ENCODE data around the gene CRMP1. TPM values are rescaled to one million over a fixed set of nuclear protein-coding genes. Genes with fewer than 3 reads are reported as not detected.

Gene CRMP1
- total RNA-seq, 1 donor = under 0.01 TPM

DNA sequence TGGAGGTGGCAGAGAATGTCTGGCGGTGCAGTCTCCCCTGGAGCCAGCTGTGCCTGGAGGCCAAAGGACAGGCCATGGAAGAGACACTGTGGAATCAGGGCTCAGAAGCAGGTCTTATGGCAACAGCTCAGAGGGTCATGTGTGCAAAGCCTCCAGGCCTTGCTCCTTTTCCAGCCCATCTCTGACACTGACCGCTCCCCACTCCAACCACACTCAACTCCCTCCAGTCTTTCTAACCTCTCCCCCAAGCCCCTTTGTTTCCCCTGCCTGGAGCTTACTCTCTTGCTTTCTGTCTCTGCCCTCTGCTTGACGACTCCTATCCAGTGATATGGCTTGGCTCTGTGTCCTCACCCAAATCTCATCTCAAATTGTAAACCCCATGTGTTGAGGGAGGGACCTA is 34.2 kb upstream of the CRMP1 start:
- no peak overlapping the region for H2AFZ ChIP-seq (ENCODE audit: low read length)
- H3K79me2 ChIP-seq (ENCODE audit: insufficient read depth, low read length) = no peaks in the 10 kb centered on the region
- no peak for DNase-seq (ENCODE audit: insufficient read length, low spot score, missing footprints)
- H3K27ac ChIP-seq (ENCODE audit: low read depth, low read length) = no peak overlapping the region
- no peaks in the 10 kb centered on the region for H3K9me3 ChIP-seq (ENCODE audit: low read depth, low read length)
- no peak for TF ChIP-seq CTCF (IDR thresholded peaks at IDR 0.05; ENCODE audit: extremely low read depth, low read depth, low read length)
- no peak overlapping the region for H3K4me3 ChIP-seq (ENCODE audit: insufficient read depth, low read length)
- no peak overlapping the region for H3K4me2 ChIP-seq (ENCODE audit: insufficient read depth, low read length)
- H4K20me1 ChIP-seq (ENCODE audit: insufficient read depth, low read length) = no peaks in the 10 kb centered on the region
- no peaks in the 10 kb centered on the region for H3K4me1 ChIP-seq (ENCODE audit: insufficient read depth, low read length)
- no peaks in the 10 kb centered on the region for H3K36me3 ChIP-seq (ENCODE audit: insufficient read depth, low read length)
- H3K27me3 ChIP-seq (ENCODE audit: insufficient read depth, low read length) = peaks cover 3% of the 10 kb centered on the region

DNA sequence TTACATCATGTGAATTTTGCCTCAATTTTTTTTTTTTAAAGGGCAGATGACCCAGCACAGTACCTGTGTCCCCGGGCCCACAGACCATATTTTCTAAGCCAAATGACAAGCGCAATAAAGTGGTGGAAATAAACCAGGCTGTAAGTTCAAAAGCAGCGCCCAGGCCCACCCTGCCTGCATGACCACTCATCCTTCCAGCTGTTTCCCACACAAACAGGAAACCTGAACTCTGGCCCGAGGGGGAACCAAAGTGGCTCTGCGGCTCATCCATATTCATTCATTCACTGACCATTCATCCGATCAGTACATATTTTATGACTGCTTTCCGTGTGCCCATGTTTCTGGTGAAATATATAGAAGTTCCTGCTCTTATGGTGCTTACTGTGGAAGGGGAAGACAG is 33.7 kb upstream of the CRMP1 start:
- H3K27ac ChIP-seq (ENCODE audit: low read depth, low read length) = no peak overlapping the region
- no peaks in the 10 kb centered on the region for H3K9me3 ChIP-seq (ENCODE audit: low read depth, low read length)
- H3K4me1 ChIP-seq (ENCODE audit: insufficient read depth, low read length) = no peaks in the 10 kb centered on the region
- peaks cover 3% of the 10 kb centered on the region for H3K27me3 ChIP-seq (ENCODE audit: insufficient read depth, low read length)
- no peak overlapping the region for H3K4me2 ChIP-seq (ENCODE audit: insufficient read depth, low read length)
- H3K79me2 ChIP-seq (ENCODE audit: insufficient read depth, low read length) = no peaks in the 10 kb centered on the region
- H2AFZ ChIP-seq (ENCODE audit: low read length) = no peak overlapping the region
- no peak overlapping the region for H3K4me3 ChIP-seq (ENCODE audit: insufficient read depth, low read length)
- H4K20me1 ChIP-seq (ENCODE audit: insufficient read depth, low read length) = no peaks in the 10 kb centered on the region
- H3K36me3 ChIP-seq (ENCODE audit: insufficient read depth, low read length) = no peaks in the 10 kb centered on the region
- no peak for DNase-seq (ENCODE audit: insufficient read length, low spot score, missing footprints)
- no peak for TF ChIP-seq CTCF (IDR thresholded peaks at IDR 0.05; ENCODE audit: extremely low read depth, low read depth, low read length)

DNA sequence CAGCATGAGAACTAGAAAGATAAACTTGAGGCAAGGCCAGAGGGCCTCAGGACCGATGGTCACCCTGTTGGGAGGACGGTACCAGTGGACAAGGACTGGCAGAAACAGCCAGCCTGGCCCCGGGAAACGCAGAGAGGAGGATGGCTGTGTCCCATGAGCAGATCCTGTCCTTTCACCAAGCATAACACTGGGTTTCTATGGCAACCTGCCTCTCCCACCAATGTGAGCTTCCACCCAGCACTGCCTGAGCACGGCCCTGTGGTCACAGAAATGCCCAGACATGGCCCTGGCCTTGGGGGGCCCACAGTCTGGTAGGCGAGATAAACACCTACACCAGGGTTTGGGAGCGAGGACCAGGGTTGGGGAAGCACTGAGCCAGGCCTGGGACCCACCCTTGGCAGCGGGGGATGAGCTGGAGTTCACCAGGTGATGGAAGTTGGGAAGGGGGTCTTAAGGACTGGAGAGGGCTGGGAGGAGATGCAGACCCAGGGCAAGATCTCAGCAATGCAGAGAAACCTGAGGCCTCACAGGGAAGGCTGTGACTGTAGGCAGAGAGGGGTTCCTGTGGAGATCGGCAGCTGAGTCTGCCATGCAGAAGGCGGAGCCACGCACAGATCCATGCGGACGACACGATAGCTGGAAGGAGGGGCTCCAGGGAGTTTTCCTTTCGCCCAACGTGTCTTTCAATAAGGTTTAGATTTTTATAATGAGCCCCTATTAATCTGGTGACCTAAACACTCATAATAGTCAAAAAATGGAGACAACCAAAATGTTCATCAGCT is 32.7 kb upstream of the CRMP1 start:
- no peak overlapping the region for H3K4me2 ChIP-seq (ENCODE audit: insufficient read depth, low read length)
- H4K20me1 ChIP-seq (ENCODE audit: insufficient read depth, low read length) = no peaks in the 10 kb centered on the region
- H3K9me3 ChIP-seq (ENCODE audit: low read depth, low read length) = no peaks in the 10 kb centered on the region
- H3K36me3 ChIP-seq (ENCODE audit: insufficient read depth, low read length) = no peaks in the 10 kb centered on the region
- H3K27me3 ChIP-seq (ENCODE audit: insufficient read depth, low read length) = peaks cover 3% of the 10 kb centered on the region
- no peak overlapping the region for H3K27ac ChIP-seq (ENCODE audit: low read depth, low read length)
- DNase-seq (ENCODE audit: insufficient read length, low spot score, missing footprints) = no peak
- H3K79me2 ChIP-seq (ENCODE audit: insufficient read depth, low read length) = no peaks in the 10 kb centered on the region
- H3K4me1 ChIP-seq (ENCODE audit: insufficient read depth, low read length) = no peaks in the 10 kb centered on the region
- H3K4me3 ChIP-seq (ENCODE audit: insufficient read depth, low read length) = no peak overlapping the region
- H2AFZ ChIP-seq (ENCODE audit: low read length) = no peak overlapping the region
- TF ChIP-seq CTCF (IDR thresholded peaks at IDR 0.05; ENCODE audit: extremely low read depth, low read depth, low read length) = no peak

DNA sequence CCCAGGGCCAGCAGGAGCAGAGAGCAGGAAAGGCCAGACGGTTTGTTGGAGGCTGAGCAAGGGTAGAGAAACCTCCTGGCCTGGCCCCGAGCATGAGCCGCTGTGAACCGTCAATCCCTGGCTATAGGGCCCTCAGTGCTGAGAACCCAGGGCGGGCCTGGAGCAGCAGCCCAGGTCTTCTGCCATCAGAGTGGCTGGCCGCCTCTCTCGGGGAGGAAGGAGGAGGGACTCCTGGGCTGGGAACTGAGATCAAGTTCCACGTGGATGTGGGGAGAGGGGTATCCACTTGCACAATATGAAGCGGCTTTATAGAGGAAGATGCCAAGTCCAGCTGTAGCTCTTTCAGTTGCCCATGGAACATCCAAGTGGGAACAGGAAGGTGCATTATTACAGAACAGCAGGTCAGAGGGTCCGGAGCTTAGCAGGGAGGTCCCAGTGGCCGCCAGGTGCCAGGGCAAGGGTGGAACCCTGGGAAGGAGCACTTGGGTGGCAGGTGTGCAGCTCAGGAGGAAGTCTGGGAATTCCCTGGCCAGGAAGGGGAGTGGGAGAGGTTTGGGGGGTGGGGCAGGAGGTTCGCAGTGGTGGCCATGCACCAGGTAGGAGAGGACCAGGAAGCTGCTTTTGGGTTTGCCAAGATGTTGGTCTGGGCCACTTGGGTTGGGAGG is 31.7 kb upstream of the CRMP1 start:
- TF ChIP-seq CTCF (IDR thresholded peaks at IDR 0.05; ENCODE audit: extremely low read depth, low read depth, low read length) = no peak
- H2AFZ ChIP-seq (ENCODE audit: low read length) = no peak overlapping the region
- H3K4me1 ChIP-seq (ENCODE audit: insufficient read depth, low read length) = no peaks in the 10 kb centered on the region
- no peaks in the 10 kb centered on the region for H3K79me2 ChIP-seq (ENCODE audit: insufficient read depth, low read length)
- no peaks in the 10 kb centered on the region for H3K9me3 ChIP-seq (ENCODE audit: low read depth, low read length)
- H3K4me2 ChIP-seq (ENCODE audit: insufficient read depth, low read length) = no peak overlapping the region
- peaks cover 3% of the 10 kb centered on the region for H3K27me3 ChIP-seq (ENCODE audit: insufficient read depth, low read length)
- no peak for DNase-seq (ENCODE audit: insufficient read length, low spot score, missing footprints)
- H3K4me3 ChIP-seq (ENCODE audit: insufficient read depth, low read length) = no peak overlapping the region
- no peaks in the 10 kb centered on the region for H4K20me1 ChIP-seq (ENCODE audit: insufficient read depth, low read length)
- no peaks in the 10 kb centered on the region for H3K36me3 ChIP-seq (ENCODE audit: insufficient read depth, low read length)
- no peak overlapping the region for H3K27ac ChIP-seq (ENCODE audit: low read depth, low read length)
